Measurements from ENCODE around the gene EMP2. TPM values are rescaled to one million over a fixed set of nuclear protein-coding genes. Genes with fewer than 3 reads are reported as not detected.

Gene EMP2
- polyA plus RNA-seq, 5 donors, result 57.4 to 66.2 (median 63.0) TPM

GRCh38 chr16:10493276-10493675, 87.1 kb downstream of the EMP2 start:
- DNase-seq, result no peak

GRCh38 chr16:10490141-10490540, 90.3 kb downstream of the EMP2 start:
- DNase-seq, result no peak

GRCh38 chr16:10485698-10486382, 94.6 kb downstream of the EMP2 start:
- no peak for DNase-seq

GRCh38 chr16:10485159-10485558, 95.2 kb downstream of the EMP2 start:
- DNase-seq, result no peak

- DNase-seq, result no peak
Observed at GRCh38 chr16:10480151-10480550, 100.2 kb downstream of the EMP2 start.

Other genes with a start within 250 kb of the EMP2 start
- gene ATF7IP2, start 194.5 kb downstream of the EMP2 start, polyA plus RNA-seq (ENCODE audit: insufficient read depth in 1 of 5, insufficient read length in 5 of 5, low replicate concordance in 1 of 5), result 10 to 100 TPM in 4 of 5 donors, 1 to 10 TPM in 1; 8.8 to 14.3 (median 12.8) TPM
- under 1 TPM; 0.29 to 0.85 (median 0.31) TPM for gene TEKT5, start 114.3 kb upstream of the EMP2 start, polyA plus RNA-seq (ENCODE audit: insufficient read depth in 1 of 5, insufficient read length in 5 of 5, low replicate concordance in 1 of 5)
- gene NUBP1, start 163.2 kb upstream of the EMP2 start, polyA plus RNA-seq (ENCODE audit: insufficient read depth in 1 of 5, insufficient read length in 5 of 5, low replicate concordance in 1 of 5), result 10 to 100 TPM; 27.0 to 33.7 (median 30.2) TPM
- gene TVP23A, start 238.2 kb upstream of the EMP2 start, polyA plus RNA-seq (ENCODE audit: insufficient read depth in 1 of 5, insufficient read length in 5 of 5, low replicate concordance in 1 of 5), result 1 to 10 TPM; 5.5 to 7.9 (median 6.0) TPM

Measured in right lung (tissue), 5 donors.